Caco-2 (cell line): ENCODE data around the gene MXRA5. TPM values are rescaled to one million over a fixed set of nuclear protein-coding genes. Genes with fewer than 3 reads are reported as not detected.
"Not testable (repeated sequence)": the region's sequence is repeated elsewhere in the genome, so short reads cannot be mapped to it uniquely, and the experiment has no call there.

ENCODE experiments used
- BruUV-seq: library from RNA; stranded (reverse); fragments of 400-500 nt; replicated peaks from 2 replicates; lab custom pipeline; 2021; lab: Mats Ljungman, UMichigan
- CTCF ChIA-PET: fragments of 300-600 bp; sonication (Branson Sonifier 250); formaldehyde crosslinking; loops from one replicate; lab custom pipeline; 2022; ENCODE audit warnings: antibody characterized with exemption; lab: Charles Lee
- POLR2A ChIA-PET: fragments of 300-600 bp; sonication (Branson Sonifier 250); formaldehyde crosslinking; loops from one replicate; lab custom pipeline; 2022; ENCODE audit warnings: antibody characterized with exemption; lab: Charles Lee
- DNase-seq, 2 experiments: peaks; one replicate each; pipeline versions ENCODE4 v3.0.0 to v3.0.0-alpha.2; 2020 to 2022
- H3K27me3 ChIP-seq: replicated peaks from 2 replicates; pipeline ENCODE4 v1.6.0; 2011; ENCODE audit warnings: low read length; ENCODE audit not compliant: control insufficient read depth, insufficient read depth
- H3K36me3 ChIP-seq: 2 replicates; pipeline ENCODE4 v1.5.1; 2011; ENCODE audit warnings: low read length; ENCODE audit not compliant: control insufficient read depth, insufficient read depth
- H3K4me1 ChIP-seq: fragments of 250-450 bp; sonication (Bioruptor Pico); 2 replicates; pipeline ENCODE4 v1.5.1; 2020; ENCODE audit warnings: mild to moderate bottlenecking
- H3K4me3 ChIP-seq: 2 replicates; pipeline ENCODE4 v1.5.1; 2011; ENCODE audit warnings: low read depth, mild to moderate bottlenecking, control low read depth, low read length
- H3K9me3 ChIP-seq: fragments of 250-450 bp; sonication (Bioruptor Pico); 2 replicates; pipeline ENCODE4 v1.5.1; 2020; ENCODE audit warnings: mild to moderate bottlenecking, moderate library complexity
- H3K27ac Mint-ChIP-seq: one replicate; pipeline ENCODE4 v1.8.0; 2022; ENCODE audit warnings: mixed read lengths; ENCODE audit not compliant: unreplicated experiment
- H3K27me3 Mint-ChIP-seq: one replicate; pipeline ENCODE4 v1.8.0; 2022; ENCODE audit warnings: mixed read lengths; ENCODE audit not compliant: insufficient read depth, unreplicated experiment
- H3K36me3 Mint-ChIP-seq: one replicate; pipeline ENCODE4 v1.8.0; 2022; ENCODE audit warnings: mild to moderate bottlenecking, mixed read lengths; ENCODE audit not compliant: insufficient read depth, unreplicated experiment
- H3K4me1 Mint-ChIP-seq: one replicate; pipeline ENCODE4 v1.8.0; 2022; ENCODE audit warnings: low read depth, mixed read lengths; ENCODE audit not compliant: unreplicated experiment
- H3K4me3 Mint-ChIP-seq: one replicate; pipeline ENCODE4 v1.8.0; 2022; ENCODE audit warnings: mild to moderate bottlenecking, moderate library complexity, mixed read lengths; ENCODE audit not compliant: unreplicated experiment
- H3K9me3 Mint-ChIP-seq: one replicate; pipeline ENCODE4 v1.8.0; 2022; ENCODE audit warnings: mixed read lengths; ENCODE audit not compliant: unreplicated experiment
- intact Hi-C: fragments of 100-400 bp; cut with micrococcal nuclease; formaldehyde crosslinking; loops from one replicate; pipeline ENCODE4 v1.10.0; 2022; ENCODE audit not compliant: unreplicated experiment
- total RNA-seq: library from RNA; stranded (reverse); gene quantifications from 2 replicates; pipeline ENCODE4 v1.2.3, GENCODE V29; 2022
- TF ChIP-seq, protein P1 (sequence below), 2 experiments: fragments of 200-600 bp in 1 of 2; IDR thresholded peaks; 1 replicate in 1 of 2; 2 replicates in 1 of 2; pipeline versions ENCODE4 v1.5.1 to v1.8.0; 2011 to 2022; ENCODE audit warnings: antibody characterized with exemption in 1 of 2, control low read depth in 1 of 2, inconsistent platforms in 1 of 2, low read depth in 1 of 2, low read length in 1 of 2, mild to moderate bottlenecking in 1 of 2, moderate library complexity in 1 of 2; ENCODE audit not compliant: insufficient read depth in 1 of 2, severe bottlenecking in 1 of 2, unreplicated experiment in 1 of 2

The MXRA5 gene
- total RNA-seq, 1 experiment from 2014 or later: not detected

DNA sequence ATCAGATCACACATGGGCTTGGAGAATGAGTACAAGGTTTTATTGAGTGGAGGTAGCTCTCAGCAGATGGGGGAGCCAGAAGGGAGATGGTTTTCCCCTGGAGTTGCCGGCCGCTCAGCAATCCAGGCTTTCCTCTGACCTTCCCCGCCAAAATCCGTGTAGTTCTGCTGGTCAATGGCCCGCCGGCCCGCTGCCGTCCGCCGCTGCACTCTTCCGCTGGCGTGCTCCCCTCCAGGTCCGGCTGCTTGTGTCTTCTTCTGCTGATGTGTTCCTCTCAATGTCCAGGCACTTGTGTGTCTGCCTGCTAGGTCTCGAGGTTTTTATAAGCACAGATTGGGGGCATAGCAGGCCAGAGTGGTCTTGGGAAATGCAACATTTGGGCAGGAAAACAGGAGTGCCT, 14.4 kb upstream of the MXRA5 start:
- H3K36me3 ChIP-seq: no peaks in the 10 kb centered on the region
- Mint-ChIP-seq H3K9me3 (no peaks in the 10 kb centered on the region), H3K4me1 (no peaks in the 10 kb centered on the region), H3K4me3 (no peak overlapping the region), H3K36me3 (no peaks in the 10 kb centered on the region), H3K27ac (no peak overlapping the region), H3K27me3 (no peaks in the 10 kb centered on the region)
- no peaks in the 10 kb centered on the region for H3K9me3 ChIP-seq
- ChIA-PET CTCF (no interaction called here), POLR2A (no interaction called here)
- no peak overlapping the region for H3K4me3 ChIP-seq
- H3K4me1 ChIP-seq: no peaks in the 10 kb centered on the region
- intact Hi-C loops: no loop called here
- TF ChIP-seq, protein P1, sequence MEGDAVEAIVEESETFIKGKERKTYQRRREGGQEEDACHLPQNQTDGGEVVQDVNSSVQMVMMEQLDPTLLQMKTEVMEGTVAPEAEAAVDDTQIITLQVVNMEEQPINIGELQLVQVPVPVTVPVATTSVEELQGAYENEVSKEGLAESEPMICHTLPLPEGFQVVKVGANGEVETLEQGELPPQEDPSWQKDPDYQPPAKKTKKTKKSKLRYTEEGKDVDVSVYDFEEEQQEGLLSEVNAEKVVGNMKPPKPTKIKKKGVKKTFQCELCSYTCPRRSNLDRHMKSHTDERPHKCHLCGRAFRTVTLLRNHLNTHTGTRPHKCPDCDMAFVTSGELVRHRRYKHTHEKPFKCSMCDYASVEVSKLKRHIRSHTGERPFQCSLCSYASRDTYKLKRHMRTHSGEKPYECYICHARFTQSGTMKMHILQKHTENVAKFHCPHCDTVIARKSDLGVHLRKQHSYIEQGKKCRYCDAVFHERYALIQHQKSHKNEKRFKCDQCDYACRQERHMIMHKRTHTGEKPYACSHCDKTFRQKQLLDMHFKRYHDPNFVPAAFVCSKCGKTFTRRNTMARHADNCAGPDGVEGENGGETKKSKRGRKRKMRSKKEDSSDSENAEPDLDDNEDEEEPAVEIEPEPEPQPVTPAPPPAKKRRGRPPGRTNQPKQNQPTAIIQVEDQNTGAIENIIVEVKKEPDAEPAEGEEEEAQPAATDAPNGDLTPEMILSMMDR (IDR thresholded peaks at IDR 0.05; ENCODE audit: insufficient read depth in 1 of 2, low read depth in 1 of 2, low read length in 1 of 2, severe bottlenecking in 1 of 2, unreplicated experiment in 1 of 2): no peak
- no peaks in the 10 kb centered on the region for H3K27me3 ChIP-seq
- DNase-seq: no peak
- BruUV-seq: no TSS peak

DNA sequence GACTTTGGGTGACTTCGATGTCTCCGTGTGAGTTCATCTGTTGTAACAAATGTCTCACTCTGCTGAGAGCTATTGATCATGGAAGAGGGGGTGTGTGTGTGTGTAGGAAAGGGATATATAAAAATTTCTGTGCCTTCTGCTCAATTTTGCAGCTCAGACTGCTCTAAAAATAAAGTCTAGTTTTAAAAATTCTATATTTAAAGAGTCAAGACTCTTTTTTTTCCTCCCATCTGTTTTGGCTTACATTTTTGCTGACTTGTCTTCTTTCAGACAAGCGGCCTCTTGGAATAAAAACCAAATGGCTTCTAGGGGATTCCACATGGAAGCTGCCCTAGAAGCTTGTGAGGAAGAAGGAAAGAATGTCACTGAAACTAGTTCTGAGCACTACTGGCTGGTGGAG, 6.3 kb upstream of the MXRA5 start:
- H3K27me3 Mint-ChIP-seq, H3K9me3 Mint-ChIP-seq, intact Hi-C loops, H3K4me1 Mint-ChIP-seq, H3K4me3 Mint-ChIP-seq, BruUV-seq, H3K36me3 ChIP-seq, H3K27me3 ChIP-seq, H3K36me3 Mint-ChIP-seq, POLR2A ChIA-PET, DNase-seq, H3K9me3 ChIP-seq, H3K27ac Mint-ChIP-seq, CTCF ChIA-PET, H3K4me1 ChIP-seq, H3K4me3 ChIP-seq: not testable (repeated sequence)

DNA sequence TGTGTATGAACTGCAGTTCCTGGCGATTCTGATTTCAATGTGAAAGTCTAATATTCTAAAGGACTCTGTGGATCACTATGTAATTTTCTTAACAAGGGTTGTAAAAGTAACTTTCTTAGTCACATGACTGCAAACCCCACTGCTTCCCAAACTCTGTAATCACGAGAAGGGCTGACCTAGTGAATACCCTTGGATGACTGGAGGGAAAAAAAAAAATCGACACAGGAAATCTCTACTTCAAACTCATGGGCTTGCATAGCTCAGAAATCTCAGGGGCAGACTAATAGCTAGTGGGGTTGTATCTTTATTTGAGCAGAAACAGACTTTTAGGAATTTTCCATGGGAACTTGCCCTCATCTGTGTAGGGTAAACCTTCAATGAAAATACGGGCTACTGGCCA, 4.8 kb upstream of the MXRA5 start:
- no peaks in the 10 kb centered on the region for H3K9me3 ChIP-seq
- no peak for DNase-seq
- no peak overlapping the region for H3K4me3 ChIP-seq
- CTCF ChIA-PET: no interaction called here
- intact Hi-C loops: no loop called here
- TF ChIP-seq, protein P1 (IDR thresholded peaks at IDR 0.05; ENCODE audit: insufficient read depth in 1 of 2, low read depth in 1 of 2, low read length in 1 of 2, severe bottlenecking in 1 of 2, unreplicated experiment in 1 of 2): no peak
- H3K4me1 ChIP-seq: no peaks in the 10 kb centered on the region
- H3K4me3 Mint-ChIP-seq: no peak overlapping the region
- no peaks in the 10 kb centered on the region for H3K27me3 ChIP-seq
- BruUV-seq: no TSS peak
- H3K4me1 Mint-ChIP-seq: no peaks in the 10 kb centered on the region
- no peaks in the 10 kb centered on the region for H3K36me3 Mint-ChIP-seq
- POLR2A ChIA-PET: no interaction called here
- H3K27me3 Mint-ChIP-seq: no peaks in the 10 kb centered on the region
- no peaks in the 10 kb centered on the region for H3K36me3 ChIP-seq
- no peak overlapping the region for H3K27ac Mint-ChIP-seq
- H3K9me3 Mint-ChIP-seq: peaks cover 10% of the 10 kb centered on the region

DNA sequence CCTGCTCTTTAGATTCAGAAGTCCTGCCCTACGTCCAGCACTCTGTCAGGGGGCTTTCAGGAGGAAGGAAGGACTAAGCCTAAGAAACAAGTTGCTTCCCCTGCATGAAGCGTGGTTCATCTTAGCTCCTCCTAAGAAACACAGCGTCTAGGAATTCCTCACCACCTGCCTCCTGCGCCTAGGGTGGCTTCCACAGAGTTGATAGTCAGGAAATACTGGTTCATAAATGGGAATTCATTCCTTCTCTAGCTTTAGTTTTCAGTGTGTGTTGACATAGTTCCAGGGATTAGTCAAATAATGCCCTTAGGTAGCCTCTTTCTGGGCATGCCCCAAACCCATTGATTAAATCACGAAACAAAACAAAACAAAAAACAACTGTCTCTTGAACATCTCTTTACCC, 1.7 kb upstream of the MXRA5 start:
- no TSS peak for BruUV-seq
- Histone ChIP-seq H3K4me1 (no peaks in the 10 kb centered on the region), H3K9me3 (no peaks in the 10 kb centered on the region), H3K27me3 (no peaks in the 10 kb centered on the region), H3K36me3 (no peaks in the 10 kb centered on the region), H3K4me3 (no peak overlapping the region)
- CTCF ChIA-PET: no interaction called here
- no peak for DNase-seq
- intact Hi-C loops: no loop called here
- H3K9me3 Mint-ChIP-seq: peaks cover 19% of the 10 kb centered on the region
- H3K36me3 Mint-ChIP-seq: no peaks in the 10 kb centered on the region
- H3K27me3 Mint-ChIP-seq: no peaks in the 10 kb centered on the region
- no peak overlapping the region for H3K27ac Mint-ChIP-seq
- H3K4me3 Mint-ChIP-seq: no peak overlapping the region
- POLR2A ChIA-PET: no interaction called here
- H3K4me1 Mint-ChIP-seq: no peaks in the 10 kb centered on the region
- TF ChIP-seq, protein P1 (IDR thresholded peaks at IDR 0.05; ENCODE audit: insufficient read depth in 1 of 2, low read depth in 1 of 2, low read length in 1 of 2, severe bottlenecking in 1 of 2, unreplicated experiment in 1 of 2): no peak
